Right cardiac atrium (tissue), 5 donors: ENCODE data around the gene MTA3. TPM values are rescaled to one million over a fixed set of nuclear protein-coding genes. Genes with fewer than 3 reads are reported as not detected.

Experiments
- ATAC-seq, 2 donors: fragments of 200-7000 bp; cut with Tn5 transposase; one replicate each; pipeline versions ENCODE4 v1.8.0 to v1.9.1; 2020; ENCODE audit warnings: moderate library complexity in 2 of 2, mild to moderate bottlenecking in 1 of 2
- DNase-seq, 3 donors: peaks; one replicate each; pipeline ENCODE4 v3.0.0-alpha.2; 2020
- H3K27ac ChIP-seq: one replicate; pipeline ENCODE4 v1.5.1; 2013; ENCODE audit warnings: mild to moderate bottlenecking, low read length, control low read depth, moderate library complexity
- H3K27me3 ChIP-seq: one replicate; pipeline ENCODE4 v1.6.1; 2013; ENCODE audit not compliant: control insufficient read depth, insufficient read depth
- H3K4me1 ChIP-seq: one replicate; pipeline ENCODE4 v1.6.1; 2013; ENCODE audit warnings: low read length; ENCODE audit not compliant: control insufficient read depth, insufficient read depth
- H3K4me3 ChIP-seq: one replicate; pipeline ENCODE4 v1.5.1; 2013; ENCODE audit warnings: low read length, control low read depth
- H3K9me3 ChIP-seq: one replicate; pipeline ENCODE4 v1.6.1; 2013; ENCODE audit warnings: low read length; ENCODE audit not compliant: control insufficient read depth
- WGBS: extraction: QIAGEN DNeasy Blood & Tissue Kit; methylation state at CpG from one replicate; pipeline ENCODE4 v1.1.7; 2013; 5-methylcytosine and 5-hydroxymethylcytosine counted together
- intact Hi-C, 4 donors: fragments of 100-400 bp; cut with DNase I; formaldehyde crosslinking; loops; one replicate each; pipeline versions ENCODE4 v1.11.0 to v1.14.0; 2022 to 2023
- polyA plus RNA-seq: library from polyadenylated mRNA; stranded (reverse); fragments of 200-250 nt; gene quantifications from one replicate; pipeline ENCODE4 v1.2.3, GENCODE V29; 2013
- total RNA-seq, 4 donors: library from RNA; stranded (reverse); fragmentation: NEBNext Ultra II Directional; extraction: Animal tissue kit (Norgen Biotek cat#: 25700); gene quantifications; one replicate each; pipeline ENCODE4 v1.2.1, GENCODE V29; 2021
- donor health status: healthy with polysubstance abuse.
- donor health status: DM: no; HTN: yes; CAD: no.
- donor health status: DM: no; HTN: no; CAD: no.
- donor health status: DM: no; HTN: yes; CAD: no; lungs with severe emphysema.
- donor health status: DM: yes; HTN: yes; CAD: no.

Gene MTA3
- total and polyA plus RNA-seq, 5 donors: 24.6 to 31.0 (median 27.6) TPM

DNA sequence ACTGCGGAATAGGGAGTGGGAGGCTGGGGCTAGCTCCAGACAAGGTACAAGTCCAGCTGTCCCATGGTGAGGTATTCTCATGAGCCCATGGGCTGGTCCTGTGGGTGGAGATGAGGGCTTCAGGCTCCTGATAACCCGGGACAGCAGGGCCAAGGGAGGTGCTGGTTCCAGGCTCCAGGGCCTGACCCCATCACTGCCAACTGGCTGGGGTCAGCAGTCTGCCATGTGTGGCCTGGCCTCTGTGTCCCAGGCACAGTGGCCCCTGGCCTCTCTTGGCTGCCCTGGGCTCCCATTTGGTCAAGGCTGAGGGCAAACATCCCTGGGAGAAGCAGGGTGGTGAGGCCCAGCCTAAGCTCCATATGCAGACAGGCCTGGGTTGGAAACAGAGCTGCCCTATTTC lies 196.5 kb downstream of the MTA3 start:
- DNase-seq (no peak), ATAC-seq (no peak)
- Histone ChIP-seq H3K4me3 (no peak overlapping the region), H3K27me3 (no peaks in the 10 kb centered on the region), H3K4me1 (no peaks in the 10 kb centered on the region), H3K27ac (no peak overlapping the region), H3K9me3 (no peaks in the 10 kb centered on the region)
- intact Hi-C loops: no loop called here
- 88% methylated on average over 2 of the region's 2 CpGs for WGBS

DNA sequence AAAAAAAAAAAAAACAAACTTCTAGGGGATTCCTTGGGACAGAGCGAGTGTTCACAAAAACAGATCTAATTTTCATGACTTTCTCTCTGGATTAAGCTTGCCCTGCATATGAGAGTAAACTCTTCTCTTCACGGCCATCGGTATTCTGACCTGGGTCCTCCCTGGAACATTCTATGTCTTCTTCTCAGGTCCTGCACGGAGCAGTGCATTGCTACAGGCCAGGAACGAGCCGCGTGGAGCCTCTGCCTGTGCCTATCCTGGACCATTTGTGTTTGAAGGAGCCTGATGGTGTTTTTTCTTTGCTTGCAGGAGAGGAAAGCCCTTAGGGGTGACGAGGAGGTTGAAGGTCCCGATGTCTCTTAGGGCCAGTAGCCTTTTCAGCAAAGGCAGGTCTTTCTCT lies 197.3 kb downstream of the MTA3 start:
- 94% methylated on average over 9 of the region's 9 CpGs for WGBS
- Histone ChIP-seq H3K9me3 (no peaks in the 10 kb centered on the region), H3K4me3 (no peak overlapping the region), H3K27me3 (no peaks in the 10 kb centered on the region), H3K4me1 (no peaks in the 10 kb centered on the region), H3K27ac (no peak overlapping the region)
- intact Hi-C loops: no loop called here
- no peak for ATAC-seq
- no peak for DNase-seq

DNA sequence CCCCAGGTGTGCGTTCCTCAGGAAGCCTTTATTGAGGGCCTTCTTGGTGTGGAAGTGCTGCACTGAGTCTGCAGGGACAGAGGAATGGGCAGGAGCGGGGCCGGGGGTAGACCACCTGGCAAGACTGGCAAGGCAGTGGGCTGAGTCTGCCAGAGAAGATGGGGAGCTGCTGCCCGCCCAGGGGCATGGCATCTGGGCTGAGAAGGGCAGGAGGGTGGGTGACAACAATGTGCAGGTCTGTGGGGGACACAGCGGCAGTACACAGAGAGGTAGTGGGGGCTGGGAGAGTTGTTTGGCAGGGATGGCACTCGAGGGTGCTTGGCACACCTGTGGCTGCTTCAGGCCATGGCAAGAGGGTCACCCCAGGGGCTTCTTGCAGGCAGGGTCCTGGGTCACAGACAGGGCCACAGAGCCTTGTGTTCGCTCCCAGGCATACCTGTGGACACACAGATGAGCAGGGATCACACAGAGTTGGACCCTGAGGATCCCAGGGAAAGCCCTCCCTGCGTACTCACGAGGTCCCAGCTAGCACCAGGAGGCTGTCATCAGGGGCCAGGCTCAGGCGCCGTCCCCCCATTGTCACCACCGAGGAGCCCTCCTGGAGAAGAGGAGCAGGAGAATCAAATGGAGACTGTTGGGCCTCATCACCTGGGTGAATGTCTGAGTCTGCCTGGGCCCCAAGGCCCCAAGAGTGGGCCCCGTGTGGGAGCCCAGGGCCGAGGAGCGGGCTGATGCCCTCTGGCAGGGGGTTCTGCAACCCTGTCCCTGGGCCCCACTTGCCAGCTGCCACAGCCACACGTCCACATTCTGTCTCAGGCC lies 198.9 kb downstream of the MTA3 start:
- 88% methylated on average over 16 of the region's 16 CpGs for WGBS
- Histone ChIP-seq H3K27ac (no peak overlapping the region), H3K9me3 (no peaks in the 10 kb centered on the region), H3K4me3 (no peak overlapping the region), H3K4me1 (no peaks in the 10 kb centered on the region), H3K27me3 (no peaks in the 10 kb centered on the region)
- intact Hi-C loops: no loop called here
- DNase-seq (peak in 1 of 3 donors; percentile 38), ATAC-seq (no peak)

DNA sequence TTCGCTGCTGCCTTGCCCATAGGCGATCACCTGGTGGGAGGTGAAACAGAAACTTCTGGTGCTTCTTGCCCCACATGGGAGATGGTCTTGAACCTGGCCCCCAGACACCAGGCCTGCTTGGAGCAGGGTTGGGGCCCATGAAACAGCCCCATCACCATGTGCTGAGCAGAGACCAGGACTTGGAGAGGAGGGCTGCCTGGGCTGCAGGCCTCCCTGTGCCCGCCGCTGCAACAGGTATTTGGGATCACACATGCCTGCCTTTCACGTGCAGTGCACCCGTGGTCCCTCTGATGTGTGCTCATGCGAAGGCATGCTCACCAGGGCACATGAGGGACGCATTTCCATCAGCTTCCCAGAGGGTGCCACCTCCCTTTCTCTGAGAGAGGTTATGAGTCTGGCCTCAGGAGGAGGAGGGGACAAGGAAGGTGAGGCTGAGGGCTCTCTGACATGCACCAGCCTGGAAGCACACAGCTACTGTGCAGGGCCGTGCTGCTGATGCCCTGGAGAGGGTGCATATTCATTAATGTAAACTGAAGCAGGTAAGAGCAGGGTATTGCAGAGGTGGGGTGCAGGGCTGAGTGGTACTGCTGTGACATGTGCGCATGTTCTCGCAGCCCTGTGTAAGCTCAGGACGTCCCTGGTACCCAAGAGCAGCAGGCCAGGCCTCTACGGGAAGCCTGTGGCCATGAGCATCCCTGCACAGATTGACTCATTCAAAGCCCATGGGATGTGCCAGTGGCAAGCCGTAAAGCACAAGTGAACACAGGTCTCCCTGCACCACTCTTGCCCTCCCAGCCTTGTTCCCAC lies 199.7 kb downstream of the MTA3 start:
- H3K9me3 ChIP-seq: no peaks in the 10 kb centered on the region
- WGBS: 80% methylated on average over 14 of the region's 14 CpGs
- H3K4me1 ChIP-seq: no peaks in the 10 kb centered on the region
- no peaks in the 10 kb centered on the region for H3K27me3 ChIP-seq
- H3K4me3 ChIP-seq: no peak overlapping the region
- DNase-seq (peak in 1 of 3 donors; percentile 32), ATAC-seq (no peak)
- intact Hi-C loops: no loop called here
- no peak overlapping the region for H3K27ac ChIP-seq

DNA sequence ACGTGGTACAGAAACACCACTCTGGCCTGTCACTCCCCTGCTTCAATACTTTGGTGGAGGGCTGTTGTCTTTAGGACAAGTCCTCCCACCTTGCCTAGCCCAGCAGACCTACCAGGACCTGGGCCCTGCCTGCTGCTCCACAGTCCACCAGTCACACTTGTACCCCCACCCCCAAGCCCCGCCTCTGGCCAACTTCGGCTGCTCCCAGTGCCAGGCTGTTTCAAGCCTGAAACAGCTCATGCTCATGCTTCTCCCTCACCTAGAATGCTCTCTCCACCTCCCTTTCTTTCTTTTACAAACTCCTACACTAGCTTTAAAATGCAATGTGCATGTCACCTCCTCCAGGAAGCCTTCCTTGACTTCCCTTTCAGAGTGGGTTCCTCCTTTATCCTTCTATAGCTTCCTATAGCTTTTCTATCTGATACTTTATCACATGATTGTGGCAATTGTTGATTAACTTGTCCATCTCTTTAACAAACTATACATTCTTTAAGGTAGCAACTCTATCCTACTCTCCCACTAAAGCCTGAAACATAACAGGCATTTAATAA lies 200.3 kb downstream of the MTA3 start:
- no peaks in the 10 kb centered on the region for H3K27me3 ChIP-seq
- H3K9me3 ChIP-seq: no peaks in the 10 kb centered on the region
- H3K27ac ChIP-seq: no peak overlapping the region
- H3K4me3 ChIP-seq: no peak overlapping the region
- intact Hi-C loops: no loop called here
- 64% methylated on average over 3 of the region's 3 CpGs for WGBS
- ATAC-seq: no peak
- DNase-seq: no peak
- no peaks in the 10 kb centered on the region for H3K4me1 ChIP-seq

DNA sequence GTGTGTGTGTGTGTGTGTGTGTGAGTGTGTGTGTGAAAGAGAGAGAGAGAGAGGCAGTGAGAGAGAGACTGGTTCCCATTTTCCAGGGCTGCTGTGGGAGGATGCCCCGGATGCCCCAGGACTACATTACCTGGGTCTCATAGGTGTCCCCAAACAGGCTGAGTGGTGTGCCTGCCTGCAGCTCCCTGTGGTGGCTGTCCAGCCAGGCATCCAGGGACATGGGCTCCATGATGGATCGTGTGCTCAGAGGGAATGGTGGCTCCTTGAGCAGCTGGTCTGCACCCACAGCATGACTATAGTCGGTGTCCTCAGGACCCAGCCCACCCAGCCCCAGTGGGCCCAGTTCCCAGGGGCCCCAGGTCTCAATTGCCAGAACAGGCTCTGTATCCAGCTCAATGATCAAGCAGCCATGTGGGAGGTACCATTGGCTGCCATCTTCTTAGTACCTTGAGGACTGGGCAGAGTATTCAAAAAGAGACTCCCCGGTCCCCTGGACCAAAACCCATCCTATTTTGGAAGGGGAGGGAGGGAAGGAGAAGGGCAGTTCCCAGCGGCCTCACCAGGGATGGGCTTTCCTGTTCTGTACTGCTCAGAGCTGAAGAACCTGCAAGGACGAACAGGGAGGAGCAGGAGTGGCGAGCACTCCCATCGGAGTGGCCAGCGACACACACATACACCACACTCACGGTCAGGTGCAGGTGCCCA lies 201.3 kb downstream of the MTA3 start:
- WGBS: 93% methylated on average over 10 of the region's 10 CpGs
- intact Hi-C loops: no loop called here

DNA sequence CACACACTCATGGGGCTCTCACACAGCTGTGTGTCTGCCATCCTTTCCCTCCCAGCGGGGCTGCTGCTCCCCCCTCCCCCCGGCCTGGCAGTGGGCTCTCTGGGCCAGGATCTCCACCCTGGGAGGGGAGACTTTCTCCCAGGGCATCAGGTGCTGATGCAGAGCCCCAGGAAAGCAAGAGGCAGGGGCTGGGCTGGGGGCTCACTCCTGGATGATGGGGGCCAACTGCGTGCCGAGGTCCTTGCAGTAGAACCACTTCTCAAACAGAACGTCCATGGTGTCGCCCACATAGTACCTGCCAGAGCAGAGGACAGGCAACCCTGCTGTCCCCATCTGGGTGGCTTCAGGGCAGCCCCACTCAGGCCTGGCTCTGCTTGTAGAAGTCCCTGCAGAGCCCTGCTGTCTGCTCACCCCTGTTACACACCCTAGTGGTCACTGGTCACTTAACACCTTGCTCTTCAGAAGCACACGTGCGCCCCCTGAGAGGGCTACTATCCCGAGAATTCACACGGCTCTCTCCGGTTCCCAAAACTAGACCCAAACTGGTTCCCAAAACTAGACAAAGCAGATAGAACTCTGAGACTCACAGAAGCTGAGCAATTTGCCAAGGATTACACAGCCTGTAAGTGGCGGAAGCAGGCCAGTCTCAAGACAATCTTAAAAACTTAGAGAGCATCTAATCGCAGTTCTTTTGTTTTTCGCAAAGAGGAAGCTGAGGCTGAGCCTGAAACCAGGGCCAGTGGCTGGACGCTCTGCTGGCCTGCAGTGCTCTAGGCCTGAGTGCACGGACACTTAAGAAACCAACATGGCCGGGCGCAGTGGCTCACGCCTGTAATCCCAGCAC lies 202.1 kb downstream of the MTA3 start:
- no peak overlapping the region for H3K4me3 ChIP-seq
- ATAC-seq (peak; percentile 67 to 77), DNase-seq (peak in 2 of 3 donors; percentile 67 to 70)
- no peaks in the 10 kb centered on the region for H3K9me3 ChIP-seq
- intact Hi-C loops: no loop called here
- H3K27ac ChIP-seq: no peak overlapping the region
- no peaks in the 10 kb centered on the region for H3K27me3 ChIP-seq
- WGBS: 69% methylated on average over 19 of the region's 19 CpGs
- no peaks in the 10 kb centered on the region for H3K4me1 ChIP-seq

More for the DNA sequence above, 201.3 kb downstream of the MTA3 start:
- DNase-seq (peak in 1 of 3 donors; percentile 36), ATAC-seq (peak in 1 of 2 donors; percentile 7)
- Histone ChIP-seq H3K9me3 (no peaks in the 10 kb centered on the region), H3K4me3 (no peak overlapping the region), H3K27ac (no peak overlapping the region), H3K27me3 (no peaks in the 10 kb centered on the region), H3K4me1 (no peaks in the 10 kb centered on the region)

DNA sequence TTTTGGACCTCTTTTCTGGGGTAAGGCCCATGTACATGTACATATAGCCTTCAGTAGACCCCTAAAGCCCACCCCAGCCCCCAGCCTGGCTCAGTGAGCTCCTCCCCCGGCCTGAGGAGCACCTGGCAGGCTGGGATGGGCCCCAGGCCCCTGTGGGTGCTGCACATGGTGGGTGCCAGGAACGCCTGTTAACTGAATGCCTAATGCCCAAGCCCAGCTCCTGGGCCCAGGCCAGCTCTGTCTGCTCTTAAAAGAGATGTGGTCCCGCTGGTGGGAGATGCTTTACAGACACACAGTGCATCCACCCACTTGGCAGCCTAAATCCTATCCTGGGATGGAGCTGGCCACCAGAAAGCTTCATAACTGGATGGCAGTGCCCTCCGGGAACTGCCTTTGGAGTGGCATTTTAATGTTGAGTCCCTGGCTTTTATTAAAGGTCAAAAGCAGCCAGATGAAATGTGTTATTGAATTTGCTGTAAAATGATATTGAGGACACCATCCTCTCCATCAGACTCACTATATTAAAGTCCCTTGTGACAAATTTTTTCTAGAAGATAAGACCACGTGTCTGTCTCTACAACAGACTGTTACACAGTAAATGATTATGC lies 203.2 kb downstream of the MTA3 start:
- DNase-seq (no peak), ATAC-seq (no peak)
- 83% methylated on average over 5 of the region's 5 CpGs for WGBS
- H3K27ac ChIP-seq: no peak overlapping the region
- H3K4me3 ChIP-seq: no peak overlapping the region
- H3K9me3 ChIP-seq: no peaks in the 10 kb centered on the region
- H3K27me3 ChIP-seq: no peaks in the 10 kb centered on the region
- no peaks in the 10 kb centered on the region for H3K4me1 ChIP-seq
- intact Hi-C loops: no loop called here

DNA sequence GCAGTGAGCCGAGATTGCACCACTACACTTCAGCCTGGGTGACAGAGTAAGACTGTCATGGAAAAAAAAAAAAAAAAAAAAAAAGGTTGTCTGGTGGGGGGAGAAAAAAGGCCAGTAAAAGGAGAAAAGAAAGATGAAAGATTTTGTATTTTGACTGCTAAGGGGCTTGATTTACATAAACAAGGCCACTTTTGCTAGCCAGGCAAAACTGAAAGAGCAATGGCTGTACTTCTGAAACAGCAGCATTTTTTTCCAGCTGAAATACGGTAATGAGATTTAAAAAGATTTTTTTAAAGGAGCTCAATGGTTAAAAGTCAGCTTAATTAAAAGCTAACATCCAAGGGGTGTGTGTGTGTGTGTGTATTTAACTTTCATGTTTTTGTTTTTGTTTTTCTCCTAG lies 206.8 kb downstream of the MTA3 start:
- 72% methylated on average over 2 of the region's 2 CpGs for WGBS
- Histone ChIP-seq H3K27ac (no peak overlapping the region), H3K4me3 (no peak overlapping the region), H3K27me3 (no peaks in the 10 kb centered on the region), H3K9me3 (no peaks in the 10 kb centered on the region), H3K4me1 (no peaks in the 10 kb centered on the region)
- ATAC-seq: no peak
- intact Hi-C loops: no loop called here
- DNase-seq: no peak

DNA sequence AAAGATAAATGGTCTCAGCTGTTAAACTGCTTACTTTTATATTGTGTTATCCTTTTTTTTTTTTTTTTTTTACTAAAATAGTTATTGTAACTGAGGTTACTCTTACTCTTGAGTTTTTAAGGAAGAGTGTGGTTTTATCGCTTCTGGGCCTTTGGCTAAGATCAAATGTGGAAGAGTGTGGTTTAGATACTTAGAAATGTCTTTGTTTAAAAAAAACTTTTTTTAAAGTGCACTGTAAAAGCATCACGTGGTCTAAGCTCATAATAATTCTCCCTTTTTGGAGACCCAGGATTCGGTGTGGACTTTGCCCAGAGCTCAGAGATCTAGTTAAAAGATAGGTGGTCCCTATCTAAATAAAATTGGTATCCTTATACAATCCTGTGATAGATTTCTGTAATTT lies 207.4 kb downstream of the MTA3 start:
- ATAC-seq (no peak), DNase-seq (no peak)
- H3K4me1 ChIP-seq: no peaks in the 10 kb centered on the region
- H3K27ac ChIP-seq: no peak overlapping the region
- no peaks in the 10 kb centered on the region for H3K9me3 ChIP-seq
- WGBS: 80% methylated on average over 3 of the region's 3 CpGs
- no peak overlapping the region for H3K4me3 ChIP-seq
- intact Hi-C loops: no loop called here
- no peaks in the 10 kb centered on the region for H3K27me3 ChIP-seq
